HG02852 (cell line): ENCODE results near the gene SYN1.
"Not testable (repeated sequence)": the region's sequence is repeated elsewhere in the genome, so short reads cannot be mapped to it uniquely, and the experiment has no call there.

Source experiments
- ATAC-seq: cut with Tn5 transposase; IDR thresholded peaks from one replicate; pipeline ENCODE4 v1.9.1; 2021; ENCODE audit warnings: mild to moderate bottlenecking, moderate library complexity; ENCODE audit not compliant: unreplicated experiment

The SYN1 gene

DNA sequence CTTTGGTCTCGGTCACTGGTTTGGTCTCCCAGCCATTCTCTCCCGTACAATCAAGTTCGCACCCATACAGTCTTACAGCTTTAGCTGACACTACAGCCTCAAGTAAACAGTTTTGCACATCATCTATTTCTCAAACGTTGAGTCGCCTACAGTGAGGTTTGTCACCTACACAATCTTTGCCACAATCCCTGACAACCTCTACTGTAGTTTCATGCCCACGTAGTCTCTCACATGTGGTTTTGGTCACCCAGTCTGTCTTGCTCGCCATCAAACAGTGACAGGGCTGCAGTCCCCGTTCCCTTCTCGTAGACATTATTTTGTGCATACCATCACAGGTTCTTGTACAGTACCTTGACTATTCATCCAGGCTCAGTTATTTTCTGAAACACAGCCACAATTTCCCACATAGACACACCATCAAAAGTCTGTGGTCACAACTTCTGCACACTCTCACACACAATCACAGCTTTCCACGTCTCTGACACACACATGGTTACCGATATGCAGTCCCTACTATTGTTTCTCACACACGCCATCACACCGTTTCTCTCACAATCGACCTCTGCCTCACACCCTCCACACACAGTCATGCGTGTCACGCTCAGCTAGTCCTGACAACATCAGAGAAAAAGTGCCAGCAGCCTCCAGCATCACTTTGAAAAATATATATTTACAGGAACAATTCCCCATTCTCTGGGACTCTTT lies 15.4 kb upstream of the SYN1 start:
- ATAC-seq = no peak

DNA sequence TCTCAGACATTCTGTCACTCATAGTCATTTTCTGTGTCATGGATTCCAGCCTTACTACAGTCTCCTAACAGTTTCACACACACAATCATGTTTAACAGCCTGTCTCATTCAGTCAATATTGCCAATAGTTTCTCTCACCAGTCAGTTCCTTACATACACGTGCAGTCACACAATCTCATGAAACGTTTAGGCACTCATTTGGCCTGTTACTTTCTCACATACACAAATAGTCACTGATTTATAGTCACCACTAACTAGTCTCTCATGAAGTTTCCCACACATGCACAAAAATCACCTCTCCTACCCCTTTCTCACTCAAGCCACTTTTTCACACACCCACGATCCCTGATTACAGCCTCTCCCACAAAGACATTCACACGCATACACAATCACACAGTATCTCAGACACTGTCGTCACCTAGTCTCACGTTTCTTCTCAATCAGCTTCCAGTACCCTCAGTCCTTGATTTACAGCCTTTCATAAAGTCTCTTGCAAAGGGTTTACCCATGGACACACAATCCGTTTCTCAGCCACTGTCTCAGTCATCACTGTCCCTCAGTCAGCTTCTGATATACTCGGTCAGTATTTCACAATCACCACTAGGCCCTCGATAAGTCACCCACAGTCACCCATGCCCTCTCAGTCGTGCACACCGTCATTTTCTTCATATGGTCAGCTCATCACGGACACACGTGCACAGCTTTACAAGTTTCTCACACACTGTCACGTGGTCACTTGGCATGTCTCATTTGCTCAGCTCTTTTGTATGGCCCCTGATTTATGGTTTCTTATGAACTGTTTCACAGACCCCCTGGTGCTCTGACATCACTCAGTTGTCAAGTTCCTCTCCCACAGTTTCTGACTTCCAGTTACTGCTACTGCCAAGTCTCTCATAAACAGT lies 14.3 kb upstream of the SYN1 start:
- ATAC-seq = no peak

DNA sequence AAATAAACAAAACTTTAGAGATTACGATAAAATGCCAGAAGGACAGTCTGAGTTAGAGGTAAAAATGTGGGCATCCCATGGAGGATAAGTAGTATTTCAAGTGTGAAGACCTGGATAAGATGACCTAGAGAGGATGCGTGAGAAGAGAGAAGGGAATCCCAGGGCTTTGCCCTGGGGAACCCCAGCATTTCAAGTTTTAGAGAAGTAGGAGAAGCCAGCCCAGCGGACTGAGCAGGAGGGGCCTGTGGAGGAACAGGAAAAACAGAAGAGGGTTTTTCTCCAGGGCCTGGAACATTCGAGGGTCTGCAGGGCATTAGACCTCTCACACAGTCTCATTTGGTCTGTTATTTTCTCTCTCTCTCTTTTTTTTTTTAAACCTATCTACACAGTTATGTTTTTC lies 13.0 kb upstream of the SYN1 start:
- no peak for ATAC-seq

DNA sequence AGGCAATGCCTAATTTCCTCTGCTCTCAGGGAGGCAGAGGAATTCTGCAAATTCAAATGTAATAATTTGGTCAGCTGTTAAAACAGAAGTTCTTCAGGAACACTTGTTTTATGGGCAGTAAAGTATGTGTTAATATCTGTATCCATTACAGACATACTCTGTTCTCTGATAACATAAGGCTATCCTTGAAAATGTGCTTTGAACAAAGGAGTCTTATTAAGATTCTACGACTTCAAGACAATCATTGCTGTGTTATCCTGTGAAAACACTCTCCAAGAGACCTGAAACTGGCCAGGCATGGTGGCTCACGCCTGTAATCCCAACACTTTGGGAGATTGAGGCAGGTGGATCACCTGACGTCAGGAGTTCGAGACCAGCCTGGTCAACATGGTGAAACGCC lies 12.0 kb upstream of the SYN1 start:
- ATAC-seq = no peak

DNA sequence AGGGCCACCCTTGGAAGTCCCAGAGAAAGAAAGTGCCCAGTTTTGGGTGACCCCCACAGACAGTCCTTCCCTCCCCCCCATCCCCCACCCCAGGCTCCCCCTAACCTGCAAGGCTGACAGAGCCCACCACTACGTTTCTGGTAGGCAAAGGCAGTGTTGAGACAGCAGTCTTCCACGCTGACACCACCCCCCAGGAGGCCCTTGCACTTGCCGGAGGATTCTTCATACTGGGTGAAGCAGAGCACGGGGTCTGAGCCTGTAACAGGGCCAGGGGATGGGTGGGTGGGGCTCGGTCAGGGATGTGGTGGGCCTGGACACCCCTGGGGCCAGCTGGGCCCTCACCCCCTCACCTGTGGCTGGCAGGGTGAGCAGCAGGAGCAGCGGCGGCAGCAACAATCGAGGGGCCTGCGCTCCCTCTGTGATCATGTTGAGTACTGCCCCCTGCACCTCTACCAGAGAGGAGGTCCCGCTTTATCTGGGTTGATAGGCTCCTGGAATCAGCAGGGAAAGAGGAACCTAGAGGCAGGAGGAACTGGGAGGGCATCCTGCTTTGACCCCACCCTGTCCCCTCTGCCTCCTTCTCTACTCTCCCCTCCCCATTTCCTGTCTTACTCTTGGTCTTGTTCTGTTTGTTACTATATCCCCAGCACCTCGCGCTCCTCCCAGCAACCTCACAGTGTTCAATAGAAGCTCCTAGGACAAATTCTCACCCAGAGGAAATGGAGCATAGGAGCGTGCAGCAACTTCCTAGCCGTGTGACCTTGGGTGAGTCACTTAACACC lies 10.0 kb upstream of the SYN1 start, which contains the start of gene CFP:
TSS of gene CFP (minus strand) at position 512 of the 782 bp plus-strand sequence. CDS start at position 426, 86 bp downstream.
- no peak for ATAC-seq

DNA sequence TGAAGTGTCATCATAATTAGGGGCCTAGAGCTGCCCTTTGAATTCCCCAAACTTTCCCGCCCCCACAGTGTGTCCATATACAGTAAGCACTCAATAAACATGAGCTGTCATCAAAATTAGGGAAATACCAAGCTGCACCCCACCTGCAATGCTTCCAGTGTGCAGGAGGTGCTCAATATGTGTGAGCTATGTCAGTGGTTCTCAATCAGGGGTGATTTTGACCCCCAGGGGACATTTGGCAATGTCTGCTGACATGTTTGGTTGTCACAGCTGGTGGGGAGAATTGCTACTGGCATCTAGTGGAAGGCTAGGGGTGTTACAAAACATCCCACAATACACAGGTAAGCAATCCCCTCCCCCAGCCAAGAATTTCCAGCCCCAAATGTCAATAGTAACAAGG lies 9.3 kb upstream of the SYN1 start:
- no peak for ATAC-seq

DNA sequence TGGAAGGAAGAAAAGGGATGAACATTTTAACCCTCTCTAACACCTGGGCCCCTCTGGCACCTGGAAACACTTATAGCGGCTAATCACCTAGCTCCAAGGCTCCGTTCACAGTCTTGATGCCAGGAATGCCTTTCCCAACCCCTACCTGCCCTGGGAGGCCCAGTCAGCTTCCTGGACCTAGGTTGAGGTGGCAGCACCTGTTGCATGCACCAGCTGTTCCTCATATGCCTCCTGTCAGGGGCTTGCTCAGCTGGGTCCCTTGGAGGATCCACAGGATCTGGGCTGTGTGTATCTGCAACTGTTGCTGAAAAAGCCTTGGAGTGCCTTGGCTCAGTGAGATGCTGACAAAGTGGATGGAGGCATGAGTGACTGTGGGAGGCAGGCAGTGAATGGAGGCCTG lies 5.7 kb upstream of the SYN1 start:
- ATAC-seq = no peak

DNA sequence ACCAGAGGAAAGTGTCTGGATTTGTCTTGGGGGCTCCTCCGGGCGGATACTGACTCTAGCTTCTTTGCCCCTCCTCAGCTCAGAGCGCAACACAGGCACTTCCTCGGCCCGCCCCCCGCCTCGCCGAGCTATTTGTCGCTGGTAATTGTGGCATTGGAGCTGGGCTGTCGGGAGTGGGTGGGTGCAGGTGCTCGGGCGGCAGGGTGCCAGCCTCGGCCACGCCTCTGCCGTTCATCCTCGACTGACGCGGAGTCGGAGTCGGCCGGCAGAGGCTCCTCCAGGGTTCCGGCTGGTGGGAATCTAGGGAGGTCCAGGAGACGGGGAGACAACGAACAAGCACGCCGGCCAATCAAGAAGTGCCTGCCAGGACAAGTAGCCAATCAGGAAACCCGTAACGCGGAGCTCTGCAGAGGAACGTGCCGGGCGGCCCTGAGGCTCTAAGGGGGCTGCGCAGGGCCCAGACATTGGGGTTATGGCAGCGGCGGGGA lies 3.9 kb upstream of the SYN1 start:
- ATAC-seq = no peak

DNA sequence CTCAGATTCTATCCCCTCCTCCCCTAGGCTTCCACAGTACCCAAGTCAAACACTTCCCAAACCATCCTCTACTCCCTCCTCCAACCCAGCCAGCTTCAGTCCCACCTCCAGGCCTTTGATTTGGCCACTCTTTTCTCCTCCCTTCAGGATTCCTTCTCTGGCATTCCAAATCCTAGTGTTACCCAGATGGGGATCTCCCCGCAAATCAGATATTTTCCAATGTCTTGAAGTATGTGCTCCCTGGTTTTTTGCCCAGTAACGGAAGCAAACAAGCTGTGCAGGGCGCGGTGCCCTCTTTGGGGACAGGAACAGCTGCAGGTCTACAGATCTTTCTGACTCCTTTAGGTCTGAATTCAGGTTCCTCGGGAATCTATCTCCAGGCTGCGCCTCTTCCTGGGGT lies 2.2 kb upstream of the SYN1 start:
- ATAC-seq = no peak

DNA sequence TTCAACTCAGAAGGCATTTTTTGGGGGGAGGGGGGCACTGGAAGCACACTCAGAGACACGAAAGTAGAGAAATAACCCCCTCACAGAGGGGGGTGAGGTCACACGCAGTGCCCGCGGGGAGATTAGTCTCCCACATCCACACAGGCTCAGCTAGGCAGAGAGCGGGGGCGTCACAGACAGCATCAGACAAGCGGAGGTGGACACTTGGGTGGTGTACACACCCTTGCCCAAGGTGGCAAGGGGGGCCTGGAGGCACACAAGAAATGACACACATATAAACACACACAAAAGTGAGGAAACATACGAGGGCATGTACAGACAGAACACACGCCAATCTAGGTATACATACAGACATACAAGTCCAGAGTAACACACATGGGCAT lies 637 bp upstream of the SYN1 start:
- no peak for ATAC-seq

DNA sequence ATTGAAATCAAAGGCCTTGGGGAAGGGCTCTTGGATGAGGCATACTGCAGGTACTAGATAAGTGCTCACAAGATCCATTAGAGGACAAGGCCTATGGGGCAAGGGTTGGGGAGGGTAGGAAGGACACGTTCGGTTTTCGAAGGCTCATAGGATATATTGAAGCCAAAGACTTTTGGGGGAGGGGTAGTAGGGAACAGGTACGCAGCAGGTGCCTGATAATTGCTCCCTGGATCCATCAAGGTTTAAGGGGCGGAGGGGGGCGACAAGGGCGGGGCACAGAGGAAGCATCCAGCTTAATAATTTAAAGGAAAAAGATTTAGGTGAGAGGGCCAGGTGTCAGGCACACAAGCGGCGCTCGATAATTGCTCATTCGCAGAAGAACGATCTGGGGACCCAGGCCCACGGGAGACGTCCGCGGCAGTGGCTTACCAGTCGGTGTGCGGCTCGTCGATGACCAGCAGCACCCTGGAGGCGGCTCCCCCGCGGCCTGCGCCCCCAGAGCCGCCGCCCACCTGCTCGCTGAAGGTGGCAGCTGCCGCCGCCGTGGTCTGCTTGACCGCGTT lies 653 bp downstream of the SYN1 start:
- no peak for ATAC-seq

DNA sequence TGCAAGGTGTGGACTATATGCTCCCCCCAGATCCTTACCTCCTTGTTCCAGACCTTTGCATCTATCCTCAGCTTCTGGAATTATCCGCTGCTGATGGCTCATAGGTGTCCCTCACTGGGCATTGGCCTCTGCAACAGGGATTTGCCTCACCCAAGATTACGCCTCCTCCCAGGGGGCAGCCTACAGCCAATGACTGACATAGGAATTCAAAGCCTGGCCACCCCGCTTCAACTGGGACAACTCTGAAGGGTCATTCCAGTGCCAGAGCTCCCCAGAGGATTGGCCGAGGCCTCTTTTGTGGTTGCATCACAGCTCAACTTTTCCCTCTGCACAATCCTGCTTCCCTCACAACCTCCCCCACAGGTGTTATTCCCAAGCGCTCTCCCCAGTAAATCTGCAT lies 5.0 kb downstream of the SYN1 start:
- ATAC-seq = no peak

DNA sequence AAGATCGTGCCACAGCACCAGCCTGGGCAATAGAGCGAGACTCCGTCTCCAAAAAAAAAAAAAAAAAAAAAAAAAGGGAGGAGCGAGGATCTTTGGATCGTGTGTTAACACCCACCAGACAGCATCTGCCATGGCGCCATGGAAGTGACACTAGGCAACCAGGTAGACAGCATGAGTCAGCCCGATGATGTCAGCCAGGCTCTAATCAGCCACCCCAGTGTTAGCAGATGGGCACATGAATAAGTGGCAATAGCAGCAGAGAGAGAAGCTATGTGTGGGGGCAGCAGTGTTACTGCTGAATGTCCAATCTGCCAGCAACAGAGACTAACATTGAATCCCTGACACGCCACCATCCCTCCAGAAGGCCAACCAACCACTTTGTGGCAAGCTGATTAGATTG lies 6.6 kb downstream of the SYN1 start:
- ATAC-seq = no peak

DNA sequence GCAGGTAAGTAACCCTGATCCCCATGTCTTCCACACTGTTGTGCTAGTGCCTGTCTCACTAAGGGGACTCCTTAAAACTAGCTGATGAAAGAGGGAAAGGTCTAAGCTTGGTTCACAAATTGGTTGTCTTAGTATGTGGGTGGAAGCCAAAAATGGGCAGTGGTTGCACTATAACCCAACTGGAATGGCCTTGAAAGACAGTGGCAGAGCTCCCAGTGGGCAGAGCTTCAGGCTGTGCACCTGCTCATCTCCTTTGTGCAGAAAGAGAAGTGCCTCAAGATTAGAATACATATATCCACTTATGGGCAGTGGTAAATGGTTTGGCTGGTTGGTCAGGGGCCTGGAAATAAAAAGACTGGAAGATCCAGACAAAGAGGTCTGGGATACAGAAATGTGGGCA lies 7.2 kb downstream of the SYN1 start:
- no peak for ATAC-seq

DNA sequence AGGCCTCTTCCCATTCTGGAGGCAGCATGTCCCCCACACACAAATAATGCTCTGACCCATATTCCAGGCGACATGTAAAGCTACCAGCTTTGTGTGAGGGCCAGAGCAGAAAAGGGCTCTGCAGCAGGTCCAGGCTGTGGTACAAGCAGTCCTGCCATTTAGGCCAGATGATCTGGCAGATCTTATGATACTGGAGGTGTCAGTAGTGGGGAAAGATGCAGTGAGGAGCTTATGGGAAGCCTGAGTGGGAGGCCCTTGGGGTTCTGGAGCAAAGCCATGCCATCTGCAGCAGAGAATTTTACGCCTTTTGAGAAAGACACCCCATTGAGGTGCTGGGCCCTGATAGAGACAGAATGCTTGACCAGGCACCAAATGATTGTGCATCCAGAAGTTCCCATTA lies 7.7 kb downstream of the SYN1 start:
- no peak for ATAC-seq

DNA sequence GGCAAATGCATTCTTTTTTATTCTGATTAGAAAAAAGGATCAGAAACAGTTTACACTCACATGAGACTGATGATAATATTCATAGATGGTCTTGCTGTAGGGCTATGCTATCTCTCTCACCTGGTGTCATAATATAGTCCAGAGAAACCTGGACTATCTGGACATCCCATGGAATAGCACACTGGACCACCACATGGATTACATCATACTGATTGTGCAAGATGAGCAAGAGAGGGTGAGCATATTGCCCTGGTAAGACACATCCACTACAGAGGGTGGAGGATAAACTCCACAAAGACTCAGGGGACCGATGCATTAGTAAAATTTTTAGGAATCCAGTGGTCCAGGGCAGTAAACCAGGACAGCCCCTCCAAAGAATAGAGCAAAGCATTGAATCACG lies 8.2 kb downstream of the SYN1 start:
- ATAC-seq = no peak

DNA sequence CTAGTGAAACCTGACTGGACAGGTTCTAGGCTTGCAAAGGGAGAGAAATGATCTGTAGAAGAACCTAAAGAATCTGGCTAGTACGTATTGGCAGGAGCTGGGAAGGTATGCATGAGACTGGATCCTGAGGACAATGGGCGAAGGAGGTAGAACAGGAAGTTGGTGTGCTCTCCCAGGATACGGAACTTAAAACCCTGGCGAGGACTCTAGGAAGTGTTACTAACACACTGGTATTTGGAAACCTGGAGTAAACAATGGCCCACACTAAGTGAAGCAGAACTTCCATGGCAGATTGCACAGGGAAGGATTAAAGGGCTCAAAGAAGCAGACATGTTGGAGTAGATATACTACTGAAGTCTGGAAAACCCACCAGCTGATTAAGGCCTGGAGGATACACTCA lies 9.1 kb downstream of the SYN1 start:
- ATAC-seq = no peak

DNA sequence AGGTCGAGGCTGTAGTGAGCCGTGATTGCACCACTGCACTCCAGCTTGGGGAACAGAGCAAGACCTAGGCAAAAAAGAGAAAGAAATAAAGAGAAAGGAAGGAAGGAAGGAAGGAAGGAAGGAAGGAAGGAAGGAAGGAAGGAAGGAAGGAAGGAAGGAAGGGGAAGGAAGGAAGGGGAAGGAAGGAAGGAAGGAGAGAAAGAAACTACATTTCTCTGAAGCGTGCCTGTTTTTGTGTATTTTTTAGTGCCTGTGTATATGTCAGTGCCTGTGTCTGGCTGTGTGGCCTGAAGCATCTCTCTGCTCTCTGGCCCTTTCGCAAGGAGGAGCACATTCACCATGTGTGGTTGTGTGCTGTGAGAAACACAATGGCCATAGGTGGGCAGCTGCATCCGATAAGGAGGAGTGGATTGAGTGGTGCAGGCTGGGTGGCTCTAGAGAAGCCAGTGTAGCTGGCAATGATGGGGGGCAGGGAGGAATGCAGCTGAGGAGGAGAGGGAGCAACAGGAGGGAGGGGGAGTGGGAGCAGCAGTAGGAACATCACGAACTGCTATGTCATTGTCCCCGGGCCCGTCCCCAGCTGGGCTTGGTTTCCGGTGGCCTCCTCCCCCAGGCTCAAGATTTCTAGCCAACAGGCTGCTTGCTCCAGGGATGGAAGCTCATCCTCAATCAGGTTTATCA lies 11.4 kb downstream of the SYN1 start:
- no peak for ATAC-seq

DNA sequence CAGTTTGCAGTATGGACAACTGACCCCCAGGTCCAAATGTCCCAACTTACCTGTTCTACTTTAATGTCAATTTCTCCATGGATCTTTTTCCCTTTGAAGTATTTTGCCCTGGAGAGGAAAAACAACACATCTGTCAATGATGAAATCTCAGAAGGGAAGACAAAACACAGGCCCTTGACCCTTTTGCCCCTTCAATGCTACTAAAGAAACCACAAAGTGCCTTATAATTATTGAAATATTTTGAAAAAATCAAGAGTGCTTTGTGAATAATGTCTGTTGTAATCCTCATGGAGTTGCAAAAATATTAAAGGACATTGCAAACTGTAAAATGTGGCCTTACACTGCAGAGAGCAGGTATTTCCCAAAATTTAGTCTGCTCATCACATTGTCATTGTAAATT lies 12.6 kb downstream of the SYN1 start:
- ATAC-seq = no peak

DNA sequence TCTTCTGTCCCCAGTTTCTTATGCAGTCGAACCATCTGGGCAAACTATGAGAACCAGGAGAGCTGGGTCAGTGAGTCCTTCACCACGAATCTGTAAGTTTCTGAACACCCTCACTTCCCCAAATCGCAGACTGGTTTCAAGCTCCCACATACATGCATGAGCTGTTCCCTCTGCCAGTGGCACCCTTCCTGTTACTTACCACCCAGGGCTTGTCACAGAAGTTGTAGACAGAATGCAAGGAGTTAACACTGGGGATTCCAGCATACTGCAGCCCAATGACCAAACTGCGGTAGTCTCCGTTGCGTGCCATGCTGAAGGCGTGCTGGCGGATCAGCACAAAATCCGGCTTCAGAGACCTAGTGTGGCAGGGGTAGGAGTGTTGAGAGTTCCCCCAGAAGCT lies 14.6 kb downstream of the SYN1 start:
- ATAC-seq = no peak

DNA sequence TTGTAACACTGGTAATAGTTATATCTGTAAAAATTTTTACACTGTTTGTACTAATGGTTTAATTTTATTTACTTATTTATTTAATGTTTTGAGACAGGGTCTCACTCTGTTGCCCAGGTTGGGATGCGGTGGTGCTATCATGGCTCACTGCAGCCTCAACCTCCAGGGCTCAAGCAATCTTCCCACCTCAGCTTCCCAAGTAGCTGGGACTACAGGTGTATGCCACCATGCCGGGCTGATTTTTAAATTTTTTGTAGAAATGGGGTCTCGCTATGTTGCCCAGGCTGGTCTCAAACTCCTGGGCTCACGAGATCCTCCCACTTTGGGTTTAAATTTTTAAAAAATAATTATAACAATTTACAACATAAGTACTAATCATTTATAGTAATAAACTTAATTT lies 16.5 kb downstream of the SYN1 start:
- ATAC-seq = not testable (repeated sequence)
